ENCODE data around the gene OR2B2. TPM values are rescaled to one million over a fixed set of nuclear protein-coding genes. Genes with fewer than 3 reads are reported as not detected.

OR2B2 gene
- total RNA-seq, 1 donor from 2014 or later = not detected

DNA sequence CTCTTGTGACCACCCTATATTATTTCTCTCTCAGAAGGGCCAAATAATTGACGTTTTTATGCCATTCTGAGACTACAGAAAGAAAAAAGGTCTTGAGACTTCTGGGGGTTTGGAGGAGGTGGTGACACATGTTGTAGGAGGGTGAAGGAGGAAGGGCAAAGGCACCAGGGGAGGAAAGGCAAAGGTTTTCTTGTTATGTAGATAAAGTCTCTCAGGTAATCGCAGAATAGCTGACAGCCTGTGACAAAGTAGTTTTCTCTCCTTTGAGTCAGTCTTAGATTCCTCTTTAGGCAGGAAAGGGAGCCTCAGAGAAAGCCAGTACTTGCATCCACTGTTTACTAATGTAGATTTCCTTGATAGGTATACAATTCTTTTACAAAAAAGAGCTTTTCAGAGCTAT is 23.6 kb downstream of the OR2B2 start:
- Histone ChIP-seq H3K36me3 (no peaks in the 10 kb centered on the region), H3K27me3 (ENCODE audit: low read depth) (peaks cover 95% of the 10 kb centered on the region)
- intact Hi-C loops (cut with micrococcal nuclease) = no loop called here

DNA sequence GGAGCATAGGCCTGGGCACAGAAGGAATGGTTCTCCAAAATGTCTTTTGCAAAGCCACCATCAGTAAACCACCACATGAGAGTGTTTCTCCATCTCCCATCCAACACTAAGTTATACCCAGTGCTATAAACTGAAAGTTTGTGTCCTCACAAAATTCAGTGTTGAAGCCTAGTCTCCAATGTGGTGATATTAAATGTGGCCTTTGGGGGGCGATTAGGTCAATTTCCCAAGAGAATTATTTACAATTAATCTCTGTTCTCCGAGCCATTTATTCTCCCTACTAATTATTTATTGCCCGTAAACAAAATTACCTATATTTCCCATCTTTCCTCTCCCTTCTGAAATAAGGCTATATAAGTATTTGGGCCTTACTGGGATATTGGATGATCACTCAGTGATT is 26.1 kb downstream of the OR2B2 start:
- intact Hi-C loops (cut with micrococcal nuclease) = no loop called here
- peaks cover 11% of the 10 kb centered on the region for H3K4me1 ChIP-seq
- peaks cover 89% of the 10 kb centered on the region for H3K27me3 ChIP-seq (ENCODE audit: low read depth)
- H3K27ac ChIP-seq (replicated peaks) = no peak overlapping the region
- no peak overlapping the region for H3K4me3 ChIP-seq
- no peak for DNase-seq
- H3K36me3 ChIP-seq = no peaks in the 10 kb centered on the region
- TF ChIP-seq, protein P1, sequence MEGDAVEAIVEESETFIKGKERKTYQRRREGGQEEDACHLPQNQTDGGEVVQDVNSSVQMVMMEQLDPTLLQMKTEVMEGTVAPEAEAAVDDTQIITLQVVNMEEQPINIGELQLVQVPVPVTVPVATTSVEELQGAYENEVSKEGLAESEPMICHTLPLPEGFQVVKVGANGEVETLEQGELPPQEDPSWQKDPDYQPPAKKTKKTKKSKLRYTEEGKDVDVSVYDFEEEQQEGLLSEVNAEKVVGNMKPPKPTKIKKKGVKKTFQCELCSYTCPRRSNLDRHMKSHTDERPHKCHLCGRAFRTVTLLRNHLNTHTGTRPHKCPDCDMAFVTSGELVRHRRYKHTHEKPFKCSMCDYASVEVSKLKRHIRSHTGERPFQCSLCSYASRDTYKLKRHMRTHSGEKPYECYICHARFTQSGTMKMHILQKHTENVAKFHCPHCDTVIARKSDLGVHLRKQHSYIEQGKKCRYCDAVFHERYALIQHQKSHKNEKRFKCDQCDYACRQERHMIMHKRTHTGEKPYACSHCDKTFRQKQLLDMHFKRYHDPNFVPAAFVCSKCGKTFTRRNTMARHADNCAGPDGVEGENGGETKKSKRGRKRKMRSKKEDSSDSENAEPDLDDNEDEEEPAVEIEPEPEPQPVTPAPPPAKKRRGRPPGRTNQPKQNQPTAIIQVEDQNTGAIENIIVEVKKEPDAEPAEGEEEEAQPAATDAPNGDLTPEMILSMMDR (IDR thresholded peaks at IDR 0.05; ENCODE audit: borderline replicate concordance) = no peak
- no peaks in the 10 kb centered on the region for H3K9me3 ChIP-seq (replicated peaks)

More for the DNA sequence above, 23.6 kb downstream of the OR2B2 start:
- Histone ChIP-seq H3K4me1 (peaks cover 25% of the 10 kb centered on the region), H3K9me3 (replicated peaks) (no peaks in the 10 kb centered on the region), H3K27ac (replicated peaks) (no peak overlapping the region), H3K4me3 (no peak overlapping the region)
- no peak for DNase-seq
- TF ChIP-seq, protein P1 (IDR thresholded peaks at IDR 0.05; ENCODE audit: borderline replicate concordance) = no peak

DNA sequence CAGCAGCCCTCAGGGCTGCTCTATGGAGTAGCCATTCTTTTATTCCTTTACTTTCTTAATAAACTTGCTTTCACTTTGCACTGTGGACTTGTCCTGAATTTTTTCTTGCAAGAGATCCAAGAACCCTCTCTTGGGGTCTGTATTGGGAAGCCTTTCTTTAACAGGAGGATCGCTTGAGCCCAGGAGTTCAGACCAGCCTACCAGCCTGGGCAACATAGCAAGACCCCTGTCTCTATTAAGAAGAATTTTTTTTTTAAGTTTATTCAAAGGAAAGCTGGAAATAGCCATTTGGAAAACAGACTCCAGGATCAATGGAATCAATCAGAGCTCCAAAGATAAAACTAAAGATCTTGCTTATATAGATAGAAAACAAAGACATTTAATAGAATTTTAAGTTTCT is 29.1 kb downstream of the OR2B2 start:
- no peak overlapping the region for H3K27ac ChIP-seq (replicated peaks)
- TF ChIP-seq, protein P1 (IDR thresholded peaks at IDR 0.05; ENCODE audit: borderline replicate concordance) = no peak
- H3K9me3 ChIP-seq (replicated peaks) = no peaks in the 10 kb centered on the region

DNA sequence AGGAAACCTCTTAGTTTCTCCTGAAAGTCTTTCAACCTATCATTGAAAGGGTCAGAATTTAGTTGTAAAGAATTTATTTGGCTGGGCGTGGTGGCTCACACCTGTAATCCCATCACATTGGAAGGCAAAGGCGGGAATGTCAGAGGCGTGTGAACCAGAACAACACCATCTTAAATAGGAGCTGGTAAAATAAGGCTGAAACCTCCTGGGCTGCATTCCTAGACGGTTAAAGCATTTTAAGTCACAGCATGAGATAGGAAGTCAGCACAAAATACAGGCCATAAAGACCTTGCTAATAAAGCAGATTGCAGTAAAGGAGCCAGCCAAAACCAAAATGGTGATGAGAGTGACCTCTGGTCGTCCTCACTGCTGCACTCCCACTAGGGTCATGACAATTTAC is 29.6 kb downstream of the OR2B2 start:
- Histone ChIP-seq H3K9me3 (replicated peaks) (no peaks in the 10 kb centered on the region), H3K4me3 (no peak overlapping the region), H3K27ac (replicated peaks) (no peak overlapping the region), H3K27me3 (ENCODE audit: low read depth) (peaks cover 54% of the 10 kb centered on the region), H3K4me1 (no peaks in the 10 kb centered on the region), H3K36me3 (no peaks in the 10 kb centered on the region)
- intact Hi-C loops (cut with micrococcal nuclease) = no loop called here
- no peak for DNase-seq
- TF ChIP-seq, protein P1 (IDR thresholded peaks at IDR 0.05; ENCODE audit: borderline replicate concordance) = no peak

More for the DNA sequence above, 29.1 kb downstream of the OR2B2 start:
- DNase-seq = no peak
- H3K27me3 ChIP-seq (ENCODE audit: low read depth) = peaks cover 60% of the 10 kb centered on the region
- intact Hi-C loops (cut with micrococcal nuclease) = no loop called here
- no peak overlapping the region for H3K4me3 ChIP-seq
- no peaks in the 10 kb centered on the region for H3K36me3 ChIP-seq
- no peaks in the 10 kb centered on the region for H3K4me1 ChIP-seq

DNA sequence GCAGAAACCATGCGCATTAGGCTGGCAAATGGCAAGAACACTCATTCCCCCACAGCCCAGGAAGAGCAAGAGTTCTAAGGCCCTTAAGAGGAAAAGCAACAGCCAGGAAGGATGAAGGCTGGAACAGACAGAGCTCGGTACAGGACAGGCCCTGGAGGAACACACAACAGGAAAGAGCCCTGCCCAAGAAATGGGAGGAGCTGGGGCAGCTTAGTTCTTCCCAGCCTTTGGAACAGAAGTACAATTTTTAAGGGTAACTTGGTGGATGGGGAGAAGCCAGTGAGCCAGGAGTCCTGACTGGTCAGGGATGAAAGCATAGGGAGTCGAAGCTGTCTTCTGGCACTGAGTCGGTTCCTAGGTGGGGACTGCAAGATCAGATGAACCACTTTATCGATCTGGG is 32.4 kb downstream of the OR2B2 start:
- peaks cover 28% of the 10 kb centered on the region for H3K27me3 ChIP-seq (ENCODE audit: low read depth)
- no peaks in the 10 kb centered on the region for H3K4me1 ChIP-seq
- H3K4me3 ChIP-seq = no peak overlapping the region
- no peaks in the 10 kb centered on the region for H3K36me3 ChIP-seq
- TF ChIP-seq, protein P1 (IDR thresholded peaks at IDR 0.05; ENCODE audit: borderline replicate concordance) = no peak
- no peaks in the 10 kb centered on the region for H3K9me3 ChIP-seq (replicated peaks)
- intact Hi-C loops (cut with micrococcal nuclease) = no loop called here
- H3K27ac ChIP-seq (replicated peaks) = no peak overlapping the region
- no peak for DNase-seq

DNA sequence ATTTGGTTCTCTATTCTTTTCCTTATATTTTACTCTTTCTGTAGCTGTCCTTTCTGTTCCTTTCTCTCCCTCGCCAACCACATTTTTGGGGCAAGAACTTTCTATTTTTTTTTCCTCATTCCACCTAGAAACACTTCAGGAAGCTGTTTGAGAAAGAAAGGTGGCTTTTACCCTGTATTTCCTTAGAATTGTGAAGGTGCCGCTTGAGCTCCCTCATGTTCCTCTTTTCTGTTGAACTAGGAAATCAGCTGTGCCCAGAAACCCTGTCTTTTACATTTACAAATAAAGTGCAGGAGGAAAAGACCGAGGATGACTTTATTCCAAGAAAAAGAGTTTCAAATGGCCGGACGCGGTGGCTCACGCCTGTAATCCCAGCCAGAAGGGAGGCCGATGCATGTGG is 38.2 kb downstream of the OR2B2 start:
- H3K36me3 ChIP-seq = no peaks in the 10 kb centered on the region
- H3K4me3 ChIP-seq = peak overlapping the region; percentile 71
- intact Hi-C loops (cut with micrococcal nuclease) = no loop called here
- peaks cover 60% of the 10 kb centered on the region for H3K27me3 ChIP-seq (ENCODE audit: low read depth)
- TF ChIP-seq, protein P1 (IDR thresholded peaks at IDR 0.05; ENCODE audit: borderline replicate concordance) = no peak
- H3K9me3 ChIP-seq (replicated peaks) = no peaks in the 10 kb centered on the region
- DNase-seq = no peak
- peak overlapping the region; percentile 77 for H3K27ac ChIP-seq (replicated peaks)
- peaks cover 21% of the 10 kb centered on the region for H3K4me1 ChIP-seq
